Muscle of arm (tissue), 14 donors: Measurements from ENCODE around the gene KTN1. TPM values are rescaled to one million over a fixed set of nuclear protein-coding genes. Genes with fewer than 3 reads are reported as not detected.
A peak's percentile ranks its signal among the peaks of the same experiment; 100 is the strongest.

Experiments used
- DNase-seq: peaks from one replicate; pipeline ENCODE4 v3.0.0-alpha.2; 2013
- long read RNA-seq, 11 donors: transcript quantifications; one replicate each; lab custom pipeline, GENCODE V29; 2026
- polyA plus RNA-seq, 12 donors: library from polyadenylated mRNA; unstranded; fragments of 120-200 nt; gene quantifications; one replicate each; pipeline ENCODE4 v1.2.1, GENCODE V29; 2013; ENCODE audit not compliant: insufficient read length in 12 of 12

KTN1 gene
- polyA plus RNA-seq: 100 to 1,000 TPM; 127 to 568 (median 161) TPM
- long read RNA-seq, donor 1, full-length matches to known transcripts: 4 of 96 reads
- long read RNA-seq, donor 1, partial matches to known transcripts: 92 of 96 reads
- long read RNA-seq, donor 1, other reads (novel, unspliced or antisense): 0 of 96 reads
- long read RNA-seq, donor 2, partial matches to known transcripts: 49 of 52 reads
- long read RNA-seq, donor 2, other reads (novel, unspliced or antisense): 0 of 52 reads
- long read RNA-seq, donor 3, partial matches to known transcripts: 8 of 8 reads
- long read RNA-seq, donor 3, other reads (novel, unspliced or antisense): 0 of 8 reads
- long read RNA-seq, donor 4, partial matches to known transcripts: 13 of 13 reads
- long read RNA-seq, donor 4, other reads (novel, unspliced or antisense): 0 of 13 reads
- long read RNA-seq, donor 5, full-length matches to known transcripts: 1 of 34 reads
- long read RNA-seq, donor 5, partial matches to known transcripts: 33 of 34 reads
- long read RNA-seq, donor 5, other reads (novel, unspliced or antisense): 0 of 34 reads
- long read RNA-seq, donor 6, partial matches to known transcripts: 22 of 22 reads
- long read RNA-seq, donor 6, other reads (novel, unspliced or antisense): 0 of 22 reads
- long read RNA-seq, donor 7, full-length matches to known transcripts: 3 of 17 reads
- long read RNA-seq, donor 7, partial matches to known transcripts: 14 of 17 reads
- long read RNA-seq, donor 7, other reads (novel, unspliced or antisense): 0 of 17 reads
- long read RNA-seq, donor 8, full-length matches to known transcripts: 1 of 40 reads
- long read RNA-seq, donor 8, partial matches to known transcripts: 39 of 40 reads
- long read RNA-seq, donor 8, other reads (novel, unspliced or antisense): 0 of 40 reads
- long read RNA-seq, donor 9, full-length matches to known transcripts: 4 of 30 reads
- long read RNA-seq, donor 9, partial matches to known transcripts: 26 of 30 reads
- long read RNA-seq, donor 9, other reads (novel, unspliced or antisense): 0 of 30 reads
- long read RNA-seq, donor 10, full-length matches to known transcripts: 3 of 22 reads
- long read RNA-seq, donor 10, partial matches to known transcripts: 19 of 22 reads
- long read RNA-seq, donor 10, other reads (novel, unspliced or antisense): 0 of 22 reads
- long read RNA-seq, donor 11, full-length matches to known transcripts: 5 of 34 reads
- long read RNA-seq, donor 11, partial matches to known transcripts: 29 of 34 reads
- long read RNA-seq, donor 11, other reads (novel, unspliced or antisense): 0 of 34 reads

DNA sequence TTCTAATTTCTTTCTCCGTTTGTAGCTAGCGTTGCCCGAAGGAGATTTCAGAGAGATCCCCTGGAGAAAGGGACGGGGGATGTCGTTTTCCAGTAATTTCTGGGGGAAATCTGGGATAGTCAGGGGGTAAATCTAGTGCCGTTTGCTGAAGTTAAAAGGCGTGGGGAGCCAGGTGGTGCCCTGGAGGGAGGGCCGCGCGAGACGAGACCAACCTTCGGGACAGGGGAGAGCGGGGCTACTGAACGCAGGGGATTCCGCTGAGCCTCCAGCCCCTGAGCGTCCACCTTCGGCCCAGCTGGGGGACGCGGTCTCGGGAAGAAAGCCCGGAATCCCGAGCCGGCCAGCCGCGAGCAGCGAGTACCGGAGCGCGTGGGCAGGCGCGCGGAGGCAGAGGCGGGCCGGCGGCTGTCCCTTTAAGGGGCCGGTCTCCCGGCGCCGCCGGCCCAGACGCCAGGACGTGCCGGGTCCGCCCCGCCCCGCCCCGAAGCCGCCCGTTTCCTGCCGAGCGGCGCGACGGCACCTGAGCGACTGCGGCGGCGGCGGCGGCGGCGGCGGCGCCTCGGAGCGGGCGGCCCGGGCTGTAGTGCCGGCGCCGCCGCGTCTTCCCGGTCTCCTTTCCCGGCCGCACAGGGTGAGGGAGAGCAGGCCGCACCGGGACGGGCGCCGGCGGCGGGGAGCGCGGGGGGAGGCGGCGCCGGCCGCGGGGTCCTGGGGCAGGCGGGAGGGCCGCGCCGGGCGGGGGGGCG lies at the start of gene KTN1:
Gene KTN1 (plus strand): TSS at position 484 of the 746 bp plus-strand sequence. CDS start 31,842 bp downstream, outside the sequence.
- peak; percentile 69 for DNase-seq

GRCh38 chr14:55530464-55530863 lies 49.5 kb upstream of the KTN1 start:
- no peak for DNase-seq

- no peak for DNase-seq
These were observed 47.2 kb upstream of the KTN1 start for GRCh38 chr14:55532645-55533344.

DNA sequence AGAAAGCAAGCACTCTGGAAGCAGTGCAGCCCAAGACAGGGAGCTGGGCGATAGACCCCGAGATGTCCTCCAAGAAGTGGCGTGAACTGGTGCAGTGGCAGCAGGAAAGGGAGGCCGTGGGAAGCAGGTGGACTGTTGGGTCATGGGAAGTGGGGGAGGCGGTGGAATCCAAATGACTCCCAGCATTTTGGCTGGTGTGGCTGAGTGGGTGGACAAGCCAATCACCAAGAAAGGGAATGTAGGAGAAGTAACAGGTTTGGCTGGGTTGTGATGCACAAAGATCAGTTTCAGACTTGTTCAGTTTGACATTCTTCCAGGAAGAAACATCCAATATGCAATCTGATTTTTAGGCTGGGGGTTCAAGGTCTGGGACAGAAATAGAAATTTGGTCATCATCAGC lies 46.0 kb upstream of the KTN1 start:
- no peak for DNase-seq

DNA sequence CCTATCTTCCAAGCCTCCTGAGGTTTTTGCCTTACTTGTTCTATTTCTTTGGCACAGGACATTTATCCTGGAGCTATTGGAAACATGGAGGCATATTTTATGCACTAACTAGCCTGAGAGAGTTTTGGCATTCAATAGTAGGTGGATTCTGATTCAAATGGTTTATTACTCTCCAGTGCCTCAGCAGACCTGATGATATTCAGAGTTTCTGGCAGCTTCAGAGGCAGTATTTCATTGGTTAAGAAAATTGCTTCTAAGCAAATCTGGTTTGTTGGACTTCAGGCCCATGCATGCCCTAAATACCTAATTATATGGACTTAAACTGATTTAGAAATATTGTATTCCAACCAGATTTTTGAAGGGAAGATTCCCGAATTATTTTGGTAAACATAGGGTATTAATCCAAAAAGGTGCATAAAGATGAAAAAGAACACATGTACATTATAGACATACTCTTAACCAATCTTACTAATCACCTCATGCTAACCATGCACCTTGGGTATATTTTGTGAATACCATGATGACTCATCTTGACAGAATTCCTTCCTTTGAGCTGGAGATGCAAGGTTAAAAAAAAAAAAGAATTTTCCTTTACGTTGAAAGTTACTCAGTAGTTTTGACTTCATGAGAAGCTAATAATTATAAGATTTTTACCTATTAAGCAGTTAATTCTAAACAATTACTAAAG lies 44.3 kb upstream of the KTN1 start:
- DNase-seq: no peak

- DNase-seq: no peak
These were observed 43.8 kb upstream of the KTN1 start for GRCh38 chr14:55536204-55536708.

DNA sequence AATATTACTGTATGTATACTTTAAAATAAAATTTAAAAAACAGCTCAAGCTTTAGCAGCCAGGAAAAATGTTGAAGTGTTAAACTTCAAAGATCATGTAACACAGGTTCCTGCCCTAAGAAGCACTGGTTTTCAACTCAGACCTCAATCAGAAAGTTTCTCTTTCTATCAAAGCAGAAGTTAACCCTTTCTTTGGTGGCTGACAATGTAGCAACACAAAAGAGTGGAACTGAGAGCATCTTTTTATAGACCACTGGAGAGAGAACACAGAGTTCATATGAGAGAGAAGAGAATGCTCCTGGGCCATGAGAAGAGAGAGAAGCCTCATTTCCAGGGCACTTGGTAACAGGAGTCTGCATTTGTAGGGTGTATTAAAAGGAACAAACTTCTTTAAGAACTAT lies 42.2 kb upstream of the KTN1 start:
- DNase-seq: no peak

GRCh38 chr14:55539975-55540374 lies 40.0 kb upstream of the KTN1 start:
- DNase-seq: no peak

GRCh38 chr14:55540847-55541773 lies 38.9 kb upstream of the KTN1 start:
- no peak for DNase-seq

DNA sequence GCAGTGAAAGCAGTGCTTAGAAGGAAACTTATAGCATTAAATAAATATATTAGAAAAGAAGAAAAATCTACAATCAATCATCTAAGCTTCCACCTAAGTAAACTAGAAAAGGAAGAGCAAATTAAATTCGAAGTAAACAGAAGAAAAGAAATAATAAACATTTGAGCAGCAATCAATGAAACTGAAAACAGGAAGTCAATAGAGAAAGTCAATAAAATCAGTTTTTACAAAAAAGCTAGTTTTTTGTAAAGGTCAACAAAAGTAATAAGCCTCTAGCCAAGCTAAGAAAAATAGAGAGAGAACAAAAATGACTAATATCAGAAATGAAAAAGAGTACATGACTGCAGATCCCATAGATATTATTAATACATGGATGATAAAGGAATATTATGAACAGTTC lies 34.2 kb upstream of the KTN1 start:
- no peak for DNase-seq

DNA sequence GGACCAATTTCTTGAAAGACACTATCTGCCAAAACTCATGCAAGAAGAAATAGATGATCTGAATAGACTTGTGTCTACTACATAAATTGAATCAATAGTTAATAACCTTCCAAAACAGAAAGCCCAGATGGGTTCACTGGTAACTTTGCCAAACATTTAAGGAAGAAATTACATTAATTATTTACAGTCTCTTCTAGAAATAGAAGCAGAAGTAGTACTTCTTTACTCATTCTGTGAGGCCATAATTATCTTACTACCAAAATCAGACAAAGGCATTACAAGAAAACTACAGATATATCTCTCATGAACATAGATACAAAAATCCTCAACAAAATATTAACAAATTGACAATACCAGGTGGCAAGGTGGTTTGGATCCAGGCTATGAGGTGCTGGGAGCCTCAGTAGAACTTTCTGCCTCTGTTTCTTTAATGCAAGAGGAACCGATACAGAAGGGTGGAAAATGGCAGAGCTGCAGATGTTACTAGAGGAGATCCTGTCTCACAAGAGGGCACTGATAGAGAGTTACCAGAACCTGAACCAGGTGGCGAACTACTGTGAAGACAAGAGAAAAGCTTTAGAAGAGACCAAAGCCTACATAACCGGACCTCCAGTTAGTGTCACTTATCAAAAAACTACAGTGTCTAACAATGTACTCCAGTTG lies 33.7 kb upstream of the KTN1 start:
- DNase-seq: no peak

DNA sequence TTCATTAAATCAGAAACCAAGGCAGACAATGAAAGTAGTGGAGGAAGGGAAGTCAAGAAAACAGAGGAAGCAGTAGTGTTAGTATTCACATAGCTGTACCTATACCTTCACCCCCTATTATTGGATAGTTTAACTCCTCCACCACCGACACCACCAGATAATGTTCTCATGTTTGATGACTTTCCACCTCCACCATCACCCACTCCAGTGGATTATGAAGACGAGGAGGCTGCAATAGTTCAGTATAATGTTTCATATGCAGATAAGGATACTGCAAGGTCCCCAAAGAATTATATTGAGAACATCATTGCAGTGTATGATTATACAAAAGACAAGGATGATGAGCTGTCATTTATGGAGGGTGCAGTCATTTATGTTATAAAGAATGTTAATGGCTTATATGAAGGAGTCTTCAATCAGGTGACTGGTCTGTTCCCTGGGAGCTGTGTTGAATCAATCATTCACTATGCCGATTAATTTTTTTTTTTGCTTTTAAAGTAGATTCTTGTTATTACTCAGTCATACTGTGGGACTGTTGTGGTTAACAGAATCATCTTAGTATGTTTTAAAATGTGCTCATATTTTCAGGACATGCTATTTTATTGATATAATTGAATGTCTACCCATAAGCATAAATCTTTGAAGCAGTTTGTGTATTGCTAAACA lies 32.2 kb upstream of the KTN1 start:
- DNase-seq: no peak

- no peak for DNase-seq
These were observed 26.2 kb upstream of the KTN1 start for GRCh38 chr14:55553791-55554190.

DNA sequence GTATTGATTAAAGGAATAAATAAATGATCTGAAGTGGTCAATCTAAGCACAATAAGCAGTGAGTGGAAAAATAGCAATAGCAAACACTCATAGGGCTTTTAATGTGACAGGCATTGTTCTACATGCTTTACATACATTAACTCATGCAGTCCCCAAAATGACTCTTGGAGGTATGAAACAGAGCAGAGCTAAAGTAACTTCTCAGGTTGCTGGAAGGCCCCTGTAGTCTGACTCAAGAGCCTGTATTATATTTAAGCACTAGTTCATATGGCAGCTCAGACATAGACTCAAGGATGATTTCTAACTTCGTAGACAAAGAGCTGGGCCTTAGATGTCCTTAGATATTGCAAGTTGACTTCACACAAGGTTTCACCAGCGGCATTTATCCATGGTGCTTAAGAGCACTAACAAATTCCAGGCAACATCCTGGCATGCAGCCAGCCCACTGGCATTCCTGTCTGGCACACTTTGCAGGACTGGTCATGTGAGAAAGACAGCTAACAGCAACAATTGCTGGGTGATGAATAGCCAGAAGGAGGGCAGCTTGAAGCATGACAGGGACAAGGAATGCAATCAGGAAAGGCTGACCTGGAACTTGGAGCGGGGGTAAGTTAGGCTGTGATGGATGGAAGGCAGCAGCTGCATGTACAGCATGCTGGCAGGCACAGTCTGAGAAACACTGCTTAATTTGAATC lies 22.9 kb upstream of the KTN1 start:
- peak; percentile 53 for DNase-seq

DNA sequence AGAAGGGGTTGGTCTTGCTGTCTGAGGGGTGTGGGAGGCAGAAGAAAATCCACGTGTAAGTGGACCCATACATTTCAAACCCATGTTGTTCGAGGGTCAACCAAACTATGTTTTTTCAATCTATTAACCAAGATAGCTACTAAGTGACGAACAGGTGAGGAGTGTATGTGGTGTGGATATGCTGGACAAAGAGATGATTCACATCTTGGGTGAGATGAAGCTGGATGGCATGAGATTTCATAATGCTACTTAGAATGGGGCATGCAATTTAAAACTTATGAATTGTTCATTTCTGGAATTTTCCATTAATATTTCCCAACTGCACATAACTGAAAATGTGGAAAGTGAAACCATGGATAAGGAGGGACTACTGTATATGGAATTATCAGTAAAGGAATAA lies 17.9 kb upstream of the KTN1 start:
- no peak for DNase-seq

GRCh38 chr14:55568618-55569017 lies 11.4 kb upstream of the KTN1 start:
- DNase-seq: no peak
